GM18907 (cell line): ENCODE data around the gene PSD4.

Experiments used
- ATAC-seq: cut with Tn5 transposase; IDR thresholded peaks from one replicate; pipeline ENCODE4 v1.9.1; 2021; ENCODE audit warnings: mild to moderate bottlenecking, moderate library complexity; ENCODE audit not compliant: unreplicated experiment

The PSD4 gene

GRCh38 chr2:113203217-113203530, 29.4 kb downstream of the PSD4 start:
- no peak for ATAC-seq

GRCh38 chr2:113203901-113204519, 30.2 kb downstream of the PSD4 start:
- ATAC-seq: peak; percentile 77

GRCh38 chr2:113206251-113206650, 32.5 kb downstream of the PSD4 start:
- no peak for ATAC-seq

- ATAC-seq: no peak
These were observed 33.2 kb downstream of the PSD4 start for GRCh38 chr2:113207021-113207420.

- ATAC-seq: no peak
These were observed 34.6 kb downstream of the PSD4 start for GRCh38 chr2:113208396-113208795.

GRCh38 chr2:113209011-113209645, 35.4 kb downstream of the PSD4 start:
- no peak for ATAC-seq

- no peak for ATAC-seq
These were observed 35.9 kb downstream of the PSD4 start for GRCh38 chr2:113209646-113210171.

GRCh38 chr2:113211226-113212105, 37.7 kb downstream of the PSD4 start:
- ATAC-seq: no peak

- ATAC-seq: no peak
These were observed 38.7 kb downstream of the PSD4 start for GRCh38 chr2:113212245-113213060.

- no peak for ATAC-seq
These were observed 39.5 kb downstream of the PSD4 start for GRCh38 chr2:113213061-113213930.

- no peak for ATAC-seq
These were observed 40.4 kb downstream of the PSD4 start for GRCh38 chr2:113214141-113214540.

GRCh38 chr2:113215056-113215455, 41.3 kb downstream of the PSD4 start:
- ATAC-seq: no peak

- no peak for ATAC-seq
These were observed 42.5 kb downstream of the PSD4 start for GRCh38 chr2:113216321-113216720.

GRCh38 chr2:113216891-113217454, 43.2 kb downstream of the PSD4 start:
- ATAC-seq: no peak

GRCh38 chr2:113217455-113218282, 43.9 kb downstream of the PSD4 start:
- peak; percentile 51 for ATAC-seq

GRCh38 chr2:113218283-113219091, 44.7 kb downstream of the PSD4 start:
- no peak for ATAC-seq

GRCh38 chr2:113219092-113219441, 45.3 kb downstream of the PSD4 start:
- ATAC-seq: no peak

- ATAC-seq: no peak
These were observed 45.7 kb downstream of the PSD4 start for GRCh38 chr2:113219525-113219888.
